Aorta (tissue), 5 donors: Measurements from ENCODE around the gene TAF9. TPM values are rescaled to one million over a fixed set of nuclear protein-coding genes. Genes with fewer than 3 reads are reported as not detected.
A peak's percentile ranks its signal among the peaks of the same experiment; 100 is the strongest.
"Not testable (repeated sequence)": the region's sequence is repeated elsewhere in the genome, so short reads cannot be mapped to it uniquely, and the experiment has no call there.

Experiments
- ATAC-seq: fragments of 200-7000 bp; cut with Tn5 transposase; one replicate; pipeline ENCODE4 v1.9.1; 2022; ENCODE audit warnings: moderate library complexity; ENCODE audit not compliant: low FRiP score
- DNase-seq, 2 donors: peaks; one replicate each; pipeline ENCODE4 v3.0.0-alpha.2; 2020
- H3K27ac ChIP-seq, 2 donors: one replicate each; pipeline ENCODE4 v1.5.1; 2013; ENCODE audit warnings: low read length in 2 of 2, mild to moderate bottlenecking in 2 of 2, moderate library complexity in 2 of 2, control low read depth in 1 of 2, inconsistent platforms in 1 of 2, low read depth in 1 of 2
- H3K27me3 ChIP-seq, 2 donors: one replicate each; pipeline ENCODE4 v1.6.1; 2013; ENCODE audit warnings: control low read depth in 1 of 2, low read length in 1 of 2, mild to moderate bottlenecking in 1 of 2, moderate library complexity in 1 of 2; ENCODE audit not compliant: insufficient read depth in 2 of 2, control insufficient read depth in 1 of 2
- H3K36me3 ChIP-seq, 2 donors: one replicate each; pipeline ENCODE4 v1.6.1; 2013; ENCODE audit warnings: control low read depth in 1 of 2, low read length in 1 of 2, mild to moderate bottlenecking in 1 of 2; ENCODE audit not compliant: insufficient read depth in 2 of 2, control insufficient read depth in 1 of 2
- H3K4me1 ChIP-seq, 2 donors: one replicate each; pipeline ENCODE4 v1.6.1; 2013; ENCODE audit warnings: low read length in 2 of 2, control low read depth in 1 of 2, mild to moderate bottlenecking in 1 of 2, moderate library complexity in 1 of 2; ENCODE audit not compliant: insufficient read depth in 2 of 2, control insufficient read depth in 1 of 2
- H3K4me3 ChIP-seq, 2 donors: one replicate each; pipeline ENCODE4 v1.5.1; 2013; ENCODE audit warnings: low read length in 2 of 2, control low read depth in 1 of 2, mild to moderate bottlenecking in 1 of 2
- H3K9me3 ChIP-seq: one replicate; pipeline ENCODE4 v1.6.1; 2013; ENCODE audit warnings: mild to moderate bottlenecking, low read length; ENCODE audit not compliant: control insufficient read depth
- WGBS, 2 donors: extraction: QIAGEN DNeasy Blood & Tissue Kit; methylation state at CpG; one replicate each; pipeline ENCODE4 v1.1.7; 2013; 5-methylcytosine and 5-hydroxymethylcytosine counted together
- intact Hi-C, 2 donors: fragments of 100-400 bp; cut with DNase I; formaldehyde crosslinking; loops; one replicate each; pipeline versions ENCODE4 v1.14.2 to v1.15.0; 2022
- polyA plus RNA-seq, 2 donors: library from polyadenylated mRNA; stranded (reverse); fragments of 200-250 nt; gene quantifications; one replicate each; pipeline ENCODE4 v1.2.3, GENCODE V29; 2013
- total RNA-seq, 2 donors: library from RNA; stranded (reverse); fragmentation: NEBNext Ultra II Directional; extraction: Animal tissue kit (Norgen Biotek cat#: 25700); gene quantifications; one replicate each; pipeline ENCODE4 v1.2.1, GENCODE V29; 2021
- donor health status: healthy with polysubstance abuse.
- donor health status: Bipolar disorder and iron deficiency.
- donor health status: DM: no; HTN: no; CAD: no.
- donor health status: DM: no; HTN: no; CAD: no.
- donor health status: DM: yes; HTN: yes; CAD: no.

TAF9 gene
- total and polyA plus RNA-seq, 4 donors = 28.6 to 65.2 (median 33.0) TPM

GRCh38 chr5:69360442-69360841, 8.9 kb downstream of the TAF9 start:
- Histone ChIP-seq H3K4me1 (no peaks in the 10 kb centered on the region), H3K36me3 (peaks cover 0 to 2% of the 10 kb centered on the region in 2 donors), H3K4me3 (no peak overlapping the region), H3K27ac (no peak overlapping the region), H3K27me3 (no peaks in the 10 kb centered on the region), H3K9me3 (no peaks in the 10 kb centered on the region)
- ATAC-seq (no peak), DNase-seq (no peak)
- 69 to 84% methylated on average over 1 of the region's 1 CpG for WGBS, 2 donors
- intact Hi-C loops = no loop called here

- H3K27ac ChIP-seq = no peak overlapping the region
- intact Hi-C loops = no loop called here
- H3K4me3 ChIP-seq = no peak overlapping the region
- H3K4me1 ChIP-seq = no peaks in the 10 kb centered on the region
- H3K36me3 ChIP-seq = no peaks in the 10 kb centered on the region
- ATAC-seq = no peak
- no peaks in the 10 kb centered on the region for H3K27me3 ChIP-seq
- 39 to 54% methylated on average over 3 of the region's 3 CpGs for WGBS, 2 donors
- DNase-seq = no peak
- H3K9me3 ChIP-seq = no peaks in the 10 kb centered on the region
Observed at GRCh38 chr5:69359699-69360098, 9.6 kb downstream of the TAF9 start.

- intact Hi-C loops = no loop called here
- no peaks in the 10 kb centered on the region for H3K9me3 ChIP-seq
- no peaks in the 10 kb centered on the region for H3K27me3 ChIP-seq
- no peak for ATAC-seq
- no peak overlapping the region for H3K4me3 ChIP-seq
- peaks cover 0 to 3% of the 10 kb centered on the region in 2 donors for H3K36me3 ChIP-seq
- H3K4me1 ChIP-seq = no peaks in the 10 kb centered on the region
- no peak for DNase-seq
- no peak overlapping the region for H3K27ac ChIP-seq
Observed at GRCh38 chr5:69350664-69351063, 18.7 kb downstream of the TAF9 start.

- ATAC-seq = no peak
Observed at GRCh38 chr5:69343083-69343482, 26.2 kb downstream of the TAF9 start.

GRCh38 chr5:69341520-69342161, 27.7 kb downstream of the TAF9 start:
- Histone ChIP-seq H3K4me1 (no peaks in the 10 kb centered on the region), H3K27me3 (no peaks in the 10 kb centered on the region), H3K9me3 (no peaks in the 10 kb centered on the region), H3K27ac (no peak overlapping the region), H3K4me3 (no peak overlapping the region), H3K36me3 (no peaks in the 10 kb centered on the region)
- ATAC-seq (no peak), DNase-seq (no peak)
- intact Hi-C loops = no loop called here
- 88 to 93% methylated on average over 4 of the region's 4 CpGs for WGBS, 2 donors

More at GRCh38 chr5:69343083-69343482, 26.2 kb downstream of the TAF9 start:
- no peaks in the 10 kb centered on the region for H3K27me3 ChIP-seq
- WGBS, 2 donors = 41 to 45% methylated on average over 1 of the region's 1 CpG
- H3K36me3 ChIP-seq = no peaks in the 10 kb centered on the region
- H3K4me3 ChIP-seq = no peak overlapping the region
- no peak for DNase-seq
- H3K9me3 ChIP-seq = no peaks in the 10 kb centered on the region
- no peaks in the 10 kb centered on the region for H3K4me1 ChIP-seq
- intact Hi-C loops = no loop called here
- no peak overlapping the region for H3K27ac ChIP-seq

- no peak for ATAC-seq
- intact Hi-C loops = loop anchor here (5.0 to 10.0 kb wide), 3 partner anchors 101 to 288 kb away; partner anchors contain the start of genes CDK7 (in 2 of the 2) and CCNB1 (in 1 of the 2)
Observed at GRCh38 chr5:69335341-69335935, 33.9 kb downstream of the TAF9 start.

GRCh38 chr5:69334793-69335268, 34.5 kb downstream of the TAF9 start:
- no peaks in the 10 kb centered on the region for H3K9me3 ChIP-seq
- H3K36me3 ChIP-seq = no peaks in the 10 kb centered on the region
- H3K4me1 ChIP-seq = no peaks in the 10 kb centered on the region
- no peaks in the 10 kb centered on the region for H3K27me3 ChIP-seq
- H3K27ac ChIP-seq = no peak overlapping the region
- 11% methylated on average over 18 of the region's 18 CpGs for WGBS, 2 donors
- ATAC-seq (peak; percentile 91), DNase-seq (peak; percentile 90 to 95)
- intact Hi-C loops = loop anchor here (5.0 to 10.0 kb wide), 3 partner anchors 100 to 288 kb away; partner anchors contain the start of genes CDK7 (in 2 of the 2) and CCNB1 (in 1 of the 2)
- H3K4me3 ChIP-seq = no peak overlapping the region

More at GRCh38 chr5:69335341-69335935, 33.9 kb downstream of the TAF9 start:
- Histone ChIP-seq H3K36me3 (no peaks in the 10 kb centered on the region), H3K27me3 (no peaks in the 10 kb centered on the region), H3K4me3 (no peak overlapping the region), H3K4me1 (no peaks in the 10 kb centered on the region), H3K9me3 (no peaks in the 10 kb centered on the region), H3K27ac (no peak overlapping the region)
- DNase-seq = no peak
- WGBS, 2 donors = 90 to 92% methylated on average over 7 of the region's 7 CpGs

- H3K4me1 ChIP-seq, H3K9me3 ChIP-seq, H3K36me3 ChIP-seq, ATAC-seq, DNase-seq, H3K27me3 ChIP-seq, H3K27ac ChIP-seq, H3K4me3 ChIP-seq: not testable (repeated sequence)
- 93% methylated on average over 23 to 25 of the region's 25 CpGs for WGBS, 2 donors
- intact Hi-C loops = loop anchor here (10.0 kb wide), 2 partner anchors 99 to 169 kb away; partner anchors contain the start of genes CDK7 (in 2 of the 2) and CCNB1 (in 1 of the 2)
Observed at GRCh38 chr5:69333668-69334315, 35.5 kb downstream of the TAF9 start.
